ENCODE data around the gene CCDC78. TPM values are rescaled to one million over a fixed set of nuclear protein-coding genes. Genes with fewer than 3 reads are reported as not detected.

The CCDC78 gene
- polyA plus RNA-seq, 1 donor (not counting 4 experiments of a cell fraction or from before 2014, with no cell fraction given), result 2.5 TPM

DNA sequence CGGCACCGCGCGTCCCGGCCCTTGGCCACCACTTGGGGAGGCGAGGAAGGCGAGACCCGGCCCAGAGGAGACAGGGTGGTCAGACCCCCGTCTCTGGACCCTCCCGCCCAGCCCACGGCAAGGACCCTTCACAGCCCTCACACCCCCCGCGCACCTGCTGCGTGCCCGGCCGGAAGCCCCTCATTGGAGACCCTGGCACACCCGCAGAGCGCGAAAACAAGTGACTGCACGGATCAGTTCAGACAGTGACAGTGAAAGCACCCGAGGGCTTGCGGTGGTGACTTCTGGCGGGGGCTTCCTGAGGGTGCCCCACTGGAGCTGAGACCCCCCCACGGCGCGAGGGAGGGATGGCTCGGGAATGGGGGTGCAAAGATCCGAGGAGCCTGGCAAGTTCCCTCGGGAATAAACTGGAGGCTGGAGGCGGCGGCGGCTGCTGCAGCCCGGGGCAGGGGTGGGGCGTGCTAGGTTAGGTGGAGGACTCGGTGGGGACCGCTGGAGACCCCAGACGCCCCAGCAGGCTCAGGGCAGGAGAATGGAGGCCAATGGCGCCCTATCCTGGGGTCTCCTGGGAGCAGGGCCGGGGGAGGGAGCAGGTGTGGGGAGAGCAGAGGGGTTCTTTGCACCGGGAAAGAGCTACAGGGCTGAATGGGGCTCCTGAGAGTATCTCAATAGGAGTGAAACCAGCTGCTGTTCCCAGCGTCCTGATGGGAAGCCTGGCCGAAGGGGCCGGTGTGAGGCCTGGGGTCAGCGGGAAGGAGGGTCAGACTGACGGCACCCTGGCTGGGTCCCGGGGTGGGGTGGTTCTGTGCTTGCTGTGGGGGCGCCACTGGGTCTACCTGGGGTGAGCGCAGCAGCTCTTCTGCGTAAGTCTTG is 19.8 kb downstream of the CCDC78 start:
- Histone ChIP-seq H3K27ac (ENCODE audit: control insufficient read depth, insufficient read depth, low read length) (no peak overlapping the region), H3K27me3 (ENCODE audit: control insufficient read depth, extremely low read depth, insufficient read depth, low read length) (peaks cover 92% of the 10 kb centered on the region), H3K9me1 (ENCODE audit: control insufficient read depth, extremely low read depth, insufficient read depth, low read length) (no peaks in the 10 kb centered on the region), H3K4me1 (ENCODE audit: control insufficient read depth, extremely low read depth, insufficient read depth, low read length) (peaks cover 2% of the 10 kb centered on the region), H3K4me3 (ENCODE audit: control insufficient read depth in 2 of 3, extremely low read depth in 1 of 3, insufficient read depth in 2 of 3, low read depth in 1 of 3, low read length in 3 of 3) (peak overlapping the region in 1 of 3 experiments; percentile 10), H2AFZ (ENCODE audit: control insufficient read depth, low read length) (no peak overlapping the region), H3K9me3 (ENCODE audit: control insufficient read depth, low read depth, low read length) (no peaks in the 10 kb centered on the region), H3K79me2 (ENCODE audit: control insufficient read depth, insufficient read depth, low read length) (no peaks in the 10 kb centered on the region), H4K20me1 (ENCODE audit: control insufficient read depth, extremely low read depth, insufficient read depth, low read length) (peaks cover 5% of the 10 kb centered on the region), H3K4me2 (ENCODE audit: control insufficient read depth, extremely low read depth, insufficient read depth, low read depth, low read length) (no peak overlapping the region), H3K9ac (ENCODE audit: control insufficient read depth, extremely low read depth, insufficient read depth, low read length) (no peak overlapping the region), H3K36me3 (ENCODE audit: control insufficient read depth in 2 of 2, extremely low read depth in 1 of 2, insufficient read depth in 2 of 2, low read length in 2 of 2) (no peaks in the 10 kb centered on the region)
- TF ChIP-seq EZH2 (IDR thresholded peaks at IDR 0.05; ENCODE audit: low read length), result peak; percentile 90
- TF ChIP-seq, protein P1, sequence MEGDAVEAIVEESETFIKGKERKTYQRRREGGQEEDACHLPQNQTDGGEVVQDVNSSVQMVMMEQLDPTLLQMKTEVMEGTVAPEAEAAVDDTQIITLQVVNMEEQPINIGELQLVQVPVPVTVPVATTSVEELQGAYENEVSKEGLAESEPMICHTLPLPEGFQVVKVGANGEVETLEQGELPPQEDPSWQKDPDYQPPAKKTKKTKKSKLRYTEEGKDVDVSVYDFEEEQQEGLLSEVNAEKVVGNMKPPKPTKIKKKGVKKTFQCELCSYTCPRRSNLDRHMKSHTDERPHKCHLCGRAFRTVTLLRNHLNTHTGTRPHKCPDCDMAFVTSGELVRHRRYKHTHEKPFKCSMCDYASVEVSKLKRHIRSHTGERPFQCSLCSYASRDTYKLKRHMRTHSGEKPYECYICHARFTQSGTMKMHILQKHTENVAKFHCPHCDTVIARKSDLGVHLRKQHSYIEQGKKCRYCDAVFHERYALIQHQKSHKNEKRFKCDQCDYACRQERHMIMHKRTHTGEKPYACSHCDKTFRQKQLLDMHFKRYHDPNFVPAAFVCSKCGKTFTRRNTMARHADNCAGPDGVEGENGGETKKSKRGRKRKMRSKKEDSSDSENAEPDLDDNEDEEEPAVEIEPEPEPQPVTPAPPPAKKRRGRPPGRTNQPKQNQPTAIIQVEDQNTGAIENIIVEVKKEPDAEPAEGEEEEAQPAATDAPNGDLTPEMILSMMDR (optimal IDR thresholded peaks at IDR 0.05 in 1 of 3, IDR thresholded peaks at IDR 0.05 in 1 of 3, conservative IDR thresholded peaks at IDR 0.05 in 1 of 3; ENCODE audit: extremely low read depth in 1 of 3, insufficient read depth in 2 of 3, low read length in 3 of 3), result peak in 1 of 3 experiments; percentile 4
- FAIRE-seq (no peak), DNase-seq (ENCODE audit: low read depth, low spot score) (no peak)
- dilution Hi-C loops (cut with MboI; ENCODE audit: extremely low pct_ligation_motif_present, low sequenced_read_pairs), result no loop called here

DNA sequence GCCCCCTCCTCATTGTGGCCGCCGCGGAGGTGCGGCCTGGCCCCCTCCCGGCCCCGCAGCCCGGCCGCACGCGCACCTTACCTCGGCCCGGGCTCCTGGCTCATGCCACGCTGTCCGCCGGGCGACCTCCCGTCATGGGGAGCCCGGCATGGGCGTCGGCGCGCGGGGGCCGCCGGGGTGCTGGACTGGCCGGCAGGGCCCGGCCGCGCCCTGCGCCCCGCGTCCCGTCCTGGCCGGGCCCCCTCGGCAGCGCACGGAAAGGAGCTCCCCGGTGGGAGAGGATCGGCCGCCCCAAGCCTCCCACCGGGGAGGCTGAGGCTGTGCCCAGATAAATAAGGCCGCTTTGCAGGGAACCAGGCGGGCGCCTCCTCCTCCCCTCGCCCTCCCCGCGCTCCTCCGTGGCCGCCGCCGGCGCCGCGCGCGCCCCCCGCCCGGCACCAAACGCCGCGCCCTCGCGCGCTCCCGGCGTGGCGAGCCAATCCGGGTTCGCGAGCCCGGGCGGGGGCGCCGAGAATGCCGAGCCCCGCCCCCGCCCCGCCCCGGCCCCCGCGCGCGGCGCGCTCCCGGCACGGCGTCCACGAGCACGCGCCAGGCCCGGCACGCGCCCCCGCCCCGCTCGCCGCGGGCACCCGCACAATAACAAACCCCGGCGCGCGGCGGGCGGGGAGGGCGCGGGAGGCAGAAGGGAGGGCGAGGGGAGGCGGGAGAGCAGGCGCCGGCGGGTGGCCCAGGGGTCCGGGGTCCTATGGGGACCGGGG is 20.6 kb downstream of the CCDC78 start, which contains the start of gene FBXL16:
TSS of gene FBXL16 (minus strand) at position 371 of the 758 bp plus-strand sequence. CDS start 8,396 bp downstream, outside the sequence.
- no peak for FAIRE-seq
- no peak within 1 kb of the TSS for H3K27ac ChIP-seq (ENCODE audit: control insufficient read depth, insufficient read depth, low read length)
- no peaks in the 10 kb centered on the region for H3K9me1 ChIP-seq (ENCODE audit: control insufficient read depth, extremely low read depth, insufficient read depth, low read length)
- peak within 1 kb of the TSS in 1 of 3 experiments; percentile 48 for H3K4me3 ChIP-seq (ENCODE audit: control insufficient read depth in 2 of 3, extremely low read depth in 1 of 3, insufficient read depth in 2 of 3, low read depth in 1 of 3, low read length in 3 of 3)
- no peak for DNase-seq (ENCODE audit: low read depth, low spot score)
- no peak within 1 kb of the TSS for H2AFZ ChIP-seq (ENCODE audit: control insufficient read depth, low read length)
- dilution Hi-C loops (cut with MboI; ENCODE audit: extremely low pct_ligation_motif_present, low sequenced_read_pairs), result no loop called here
- no peaks in the 10 kb centered on the region for H3K4me1 ChIP-seq (ENCODE audit: control insufficient read depth, extremely low read depth, insufficient read depth, low read length)
- peak within 1 kb of the TSS; percentile 32 for H3K4me2 ChIP-seq (ENCODE audit: control insufficient read depth, extremely low read depth, insufficient read depth, low read depth, low read length)
- TF ChIP-seq, protein P1 (optimal IDR thresholded peaks at IDR 0.05 in 1 of 3, IDR thresholded peaks at IDR 0.05 in 1 of 3, conservative IDR thresholded peaks at IDR 0.05 in 1 of 3; ENCODE audit: extremely low read depth in 1 of 3, insufficient read depth in 2 of 3, low read length in 3 of 3), result no peak
- TF ChIP-seq EZH2 (IDR thresholded peaks at IDR 0.05; ENCODE audit: low read length), result no peak
- no peaks in the 10 kb centered on the region for H3K79me2 ChIP-seq (ENCODE audit: control insufficient read depth, insufficient read depth, low read length)
- no peak within 1 kb of the TSS for H3K9ac ChIP-seq (ENCODE audit: control insufficient read depth, extremely low read depth, insufficient read depth, low read length)
- peaks cover 5% of the 10 kb centered on the region for H4K20me1 ChIP-seq (ENCODE audit: control insufficient read depth, extremely low read depth, insufficient read depth, low read length)
- peaks cover 92% of the 10 kb centered on the region for H3K27me3 ChIP-seq (ENCODE audit: control insufficient read depth, extremely low read depth, insufficient read depth, low read length)
- no peaks in the 10 kb centered on the region for H3K36me3 ChIP-seq (ENCODE audit: control insufficient read depth in 2 of 2, extremely low read depth in 1 of 2, insufficient read depth in 2 of 2, low read length in 2 of 2)
- H3K9me3 ChIP-seq (ENCODE audit: control insufficient read depth, low read depth, low read length), result no peaks in the 10 kb centered on the region
